Kidney tubule cell (primary cell): Measurements from ENCODE around the gene SLC35E1.
"Not testable (repeated sequence)": the region's sequence is repeated elsewhere in the genome, so short reads cannot be mapped to it uniquely, and the experiment has no call there.

Source experiments
- DNase-seq: peaks from one replicate; pipeline ENCODE4 v3.0.0-alpha.2; 2018; ENCODE audit warnings: low spot score

Gene SLC35E1

DNA sequence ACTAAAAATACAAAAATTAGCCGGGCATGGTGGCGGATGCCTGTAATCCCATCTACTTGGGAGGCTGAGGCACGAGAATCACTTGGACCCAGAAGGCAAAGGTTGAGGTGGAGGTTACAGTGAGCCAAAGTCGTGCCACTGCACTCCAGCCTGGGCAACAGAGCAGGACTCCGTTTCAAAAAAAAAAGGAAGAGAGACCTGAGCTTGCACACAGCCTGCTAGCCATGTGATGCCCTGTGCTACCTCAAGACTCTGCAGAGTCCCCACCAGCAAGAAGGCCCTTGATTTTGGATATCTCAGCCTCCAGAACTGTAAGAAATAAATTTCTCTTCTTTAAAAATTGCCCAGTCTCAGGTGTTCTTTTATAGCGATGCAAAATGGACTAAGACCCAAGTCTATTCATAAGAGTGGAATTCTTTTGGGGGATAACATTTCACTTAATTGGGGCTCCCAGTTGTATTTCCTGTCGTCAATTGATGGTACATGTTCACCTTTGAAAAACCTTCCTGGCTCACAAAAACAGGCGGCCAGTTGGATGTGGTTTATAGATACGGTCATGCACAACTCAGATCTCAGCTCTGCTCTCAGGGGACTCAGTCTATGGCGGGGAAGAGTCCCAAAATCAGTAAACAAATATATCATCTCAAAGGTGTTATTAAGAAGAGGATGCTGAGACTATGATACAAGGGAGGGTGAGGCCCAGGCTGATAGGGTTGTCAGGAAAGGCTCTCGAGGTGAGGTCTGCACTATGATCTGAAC, 27.6 kb downstream of the SLC35E1 start:
- DNase-seq: no peak

DNA sequence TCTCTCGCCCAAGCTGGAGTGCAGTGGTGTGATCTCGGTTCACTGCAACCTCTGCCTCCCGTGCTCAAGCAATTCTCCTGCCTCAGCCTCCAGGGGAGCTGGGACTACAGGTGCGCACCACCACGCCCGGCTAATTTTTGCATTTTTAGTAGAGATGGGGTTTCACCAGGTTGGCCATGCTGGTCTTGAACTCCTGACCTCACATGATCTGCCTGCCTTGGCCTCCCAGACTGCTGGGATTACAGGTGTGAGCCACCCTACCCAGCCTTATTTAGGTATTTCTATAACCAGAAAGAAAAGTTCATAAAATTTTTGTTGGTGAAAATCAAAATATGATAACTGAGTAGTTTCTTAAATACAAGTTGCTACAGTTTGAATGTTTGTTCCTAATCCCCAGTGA, 28.5 kb downstream of the SLC35E1 start:
- DNase-seq: not testable (repeated sequence)

DNA sequence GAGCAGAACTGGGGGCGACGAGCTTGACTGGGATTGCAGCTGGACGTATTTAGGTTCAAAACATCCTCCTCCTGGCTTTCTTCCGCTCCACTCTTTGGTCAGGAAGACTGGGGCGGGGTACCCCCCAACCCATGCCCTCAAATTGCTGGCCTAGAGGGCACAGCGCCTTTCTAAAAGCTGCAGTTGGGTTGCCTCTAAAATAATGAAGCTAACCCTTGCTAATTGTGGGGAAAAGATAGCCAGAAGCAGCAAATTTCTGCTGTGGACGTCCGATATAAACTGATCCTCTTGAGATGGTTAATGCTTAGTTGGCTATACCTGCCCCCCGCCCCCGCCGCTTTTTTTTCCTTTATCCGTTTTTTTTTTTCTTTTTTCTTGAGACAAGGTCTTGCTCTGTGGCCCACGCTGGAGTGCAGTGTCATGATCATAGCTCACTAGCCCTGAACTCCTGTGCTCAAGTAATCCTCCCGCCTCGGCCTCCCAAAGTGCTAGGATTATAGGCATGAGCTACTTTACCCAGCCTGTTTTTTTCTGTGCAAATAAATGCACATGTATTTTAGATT, 29.2 kb downstream of the SLC35E1 start:
- DNase-seq: peak; percentile 20

DNA sequence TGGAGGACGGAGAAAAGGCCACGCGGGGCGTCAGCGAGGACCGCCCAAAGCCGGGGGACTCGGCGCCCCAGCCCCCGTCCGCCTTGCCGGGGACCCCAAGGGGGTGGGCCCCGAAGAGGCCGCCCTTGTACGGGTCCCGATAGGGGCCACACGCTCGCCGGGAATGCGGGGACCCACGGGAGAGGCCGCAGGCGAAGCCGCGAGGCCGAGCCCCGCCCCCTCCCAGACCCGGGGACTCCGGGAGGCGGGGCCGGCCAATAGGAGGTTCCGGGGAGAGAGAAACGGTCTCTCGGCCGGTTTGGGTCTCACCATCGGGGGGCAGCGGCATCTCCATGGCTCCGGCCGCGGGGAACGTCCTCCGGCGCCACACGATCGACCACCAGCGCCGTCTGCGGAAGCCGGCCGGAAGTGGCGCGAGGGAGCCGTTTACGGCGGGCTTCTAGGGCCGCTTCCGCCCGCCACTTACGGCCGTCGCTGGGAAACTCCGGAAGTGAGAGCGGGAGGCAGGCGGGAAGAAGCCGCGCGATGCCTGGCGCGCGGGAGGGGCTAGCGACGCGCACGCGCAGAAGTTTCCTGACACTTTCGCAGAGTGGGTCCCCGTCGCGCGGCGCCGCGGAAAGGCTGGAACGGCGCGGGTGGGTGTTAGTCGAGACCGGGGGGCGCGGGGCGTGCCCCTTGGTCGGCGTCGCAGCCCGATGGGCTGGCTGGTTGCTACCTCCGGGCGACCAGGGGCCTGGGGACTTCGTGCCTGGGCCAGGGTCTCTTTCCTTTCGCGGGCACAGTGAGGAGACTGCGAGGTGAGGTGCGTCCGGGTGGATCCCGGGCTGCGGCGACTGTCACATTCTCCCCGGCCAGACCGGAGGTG, 29.9 kb downstream of the SLC35E1 start, which contains the start of gene CHERP:
TSS of gene CHERP (minus strand) at position 393 of the 865 bp plus-strand sequence. CDS start at position 334, 59 bp downstream.
- DNase-seq: peak; percentile 95

DNA sequence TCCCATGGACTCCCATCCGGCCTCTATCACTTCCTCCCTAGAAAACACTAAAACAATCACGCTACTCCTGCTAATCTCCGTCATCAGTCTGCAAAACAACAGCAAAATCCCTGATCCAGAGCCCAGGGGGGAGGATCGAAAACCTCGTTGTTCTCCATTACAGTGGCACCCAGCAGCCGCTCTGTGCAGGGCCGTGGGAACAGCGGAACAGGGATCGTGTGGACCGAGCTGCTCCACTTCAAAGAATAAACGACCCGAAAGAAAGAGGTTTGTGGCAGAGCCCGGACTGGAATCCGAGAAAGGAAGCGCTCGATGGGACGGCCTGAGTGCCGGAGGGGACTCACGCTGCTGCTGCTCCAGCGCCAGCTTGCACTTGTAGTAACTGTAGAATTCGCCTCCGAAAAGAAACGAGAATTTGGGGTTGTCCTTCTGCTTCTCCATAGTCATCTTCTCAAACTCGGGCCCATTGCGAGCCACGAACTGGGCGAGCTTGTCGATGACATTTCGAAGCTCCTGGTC, 30.6 kb downstream of the SLC35E1 start:
- DNase-seq: peak; percentile 24

DNA sequence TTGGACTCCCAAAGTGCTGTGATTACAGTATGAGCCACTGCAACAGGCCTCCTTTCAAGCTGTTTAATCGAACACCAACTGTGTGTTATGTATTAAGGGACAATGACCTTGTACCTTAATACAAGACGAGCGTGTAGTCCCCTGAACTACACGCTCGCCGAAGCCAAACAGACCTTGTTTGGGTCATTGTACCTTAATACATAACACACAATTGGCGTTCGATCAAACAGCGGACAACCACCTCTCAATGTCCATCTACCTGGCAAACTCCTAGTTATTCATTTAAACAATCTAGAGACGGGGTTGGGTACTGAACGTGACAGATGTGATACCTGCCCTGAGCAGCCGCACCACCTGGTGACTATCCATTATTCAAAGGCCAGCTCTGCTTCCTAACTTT, 31.3 kb downstream of the SLC35E1 start:
- DNase-seq: no peak

DNA sequence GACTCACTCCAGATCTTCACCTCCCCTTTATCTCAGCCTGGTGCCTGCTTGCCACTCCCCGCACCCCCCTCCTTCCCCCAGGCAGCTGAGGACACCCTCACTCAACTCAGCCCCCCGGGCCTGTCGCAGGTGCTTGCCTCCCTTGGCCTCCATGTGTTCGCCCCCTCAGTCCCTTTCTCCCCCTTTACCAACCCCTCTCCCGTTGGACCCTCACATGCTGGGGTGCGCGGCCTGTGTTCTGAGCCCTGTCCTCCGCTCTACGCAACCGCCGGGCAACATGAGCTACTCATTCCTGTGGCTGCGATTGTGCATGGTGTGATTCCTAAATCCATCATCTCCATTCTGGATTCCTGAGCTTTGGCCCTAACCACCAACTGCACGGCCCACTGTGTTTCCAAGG, 35.1 kb downstream of the SLC35E1 start:
- no peak for DNase-seq

DNA sequence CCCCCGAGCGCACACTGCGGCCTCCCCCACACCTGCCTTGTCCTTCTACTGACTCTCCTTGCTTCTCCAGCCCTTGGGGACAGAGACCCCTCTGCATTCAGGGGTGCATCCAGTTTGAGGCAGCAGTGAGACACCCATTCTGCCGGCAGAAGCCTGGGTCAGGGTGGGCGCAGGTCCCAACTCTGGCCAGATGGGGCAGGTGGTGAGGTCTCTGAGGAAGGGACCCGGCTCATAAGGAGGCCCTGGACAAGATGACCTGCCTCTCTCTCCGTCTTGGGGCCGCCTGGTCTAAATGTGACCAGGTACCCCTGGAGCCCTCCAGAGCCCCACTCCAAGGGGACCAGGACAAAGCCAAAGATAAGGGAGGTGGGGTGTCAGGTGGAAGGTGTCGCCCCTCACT, 36.1 kb downstream of the SLC35E1 start:
- DNase-seq: no peak

DNA sequence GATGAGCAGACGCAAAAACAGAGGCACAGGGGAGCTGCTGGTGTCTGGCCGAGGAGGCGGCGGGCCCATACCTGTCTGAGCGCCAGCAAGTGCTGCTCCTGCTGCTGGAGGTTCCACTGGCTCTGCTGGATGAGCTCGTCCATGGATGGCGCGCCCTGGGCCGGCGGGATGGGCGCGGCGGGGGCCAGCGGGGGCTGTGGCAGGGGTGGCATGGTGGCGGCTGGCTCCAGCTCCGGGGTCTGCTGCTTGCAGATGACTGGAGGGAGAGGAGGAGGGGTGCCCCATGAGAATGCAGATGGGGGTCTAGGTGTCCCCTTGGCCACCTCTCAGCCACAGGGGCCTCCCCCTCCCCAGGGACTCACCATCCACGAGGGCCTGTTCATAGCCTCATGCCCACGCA, 36.8 kb downstream of the SLC35E1 start:
- no peak for DNase-seq

DNA sequence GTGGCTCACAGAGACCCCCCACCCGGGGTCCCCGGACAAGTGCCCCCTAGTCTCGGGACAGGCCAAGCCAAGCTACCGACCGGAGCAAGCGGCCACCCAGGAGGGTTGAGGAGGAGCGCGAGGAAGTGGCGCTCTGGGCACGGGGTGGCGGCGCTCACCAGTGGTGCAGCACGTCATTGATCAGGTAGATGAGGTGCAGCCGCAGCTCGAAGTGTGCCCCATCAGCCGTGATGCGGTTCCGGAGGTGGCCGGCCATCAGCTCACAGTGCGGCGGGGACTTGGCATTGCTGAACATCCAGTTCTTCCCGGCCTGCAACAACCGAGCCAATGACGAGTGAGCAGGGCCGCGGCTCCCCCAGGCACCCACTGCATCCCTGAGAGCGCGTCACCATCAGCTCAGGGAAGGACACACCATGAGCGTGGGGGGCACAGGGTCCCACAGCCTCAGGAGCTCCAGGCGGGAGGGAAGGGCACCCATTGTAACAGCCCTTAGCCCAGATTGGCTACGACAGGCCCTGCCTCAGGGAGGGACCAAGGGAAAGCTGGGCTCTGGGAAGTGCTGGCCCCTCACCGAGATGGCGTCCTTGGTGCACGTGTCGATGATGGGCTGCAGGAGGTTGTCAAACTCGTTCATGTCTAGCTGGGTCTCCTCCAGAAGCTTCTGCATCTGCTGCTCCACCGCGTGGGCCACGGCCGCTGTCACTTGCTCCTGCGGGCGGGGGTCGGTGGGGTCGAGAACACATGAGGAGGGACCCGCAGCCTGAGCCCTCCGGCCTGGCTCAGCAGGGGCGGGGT, 39.6 kb downstream of the SLC35E1 start:
- no peak for DNase-seq

DNA sequence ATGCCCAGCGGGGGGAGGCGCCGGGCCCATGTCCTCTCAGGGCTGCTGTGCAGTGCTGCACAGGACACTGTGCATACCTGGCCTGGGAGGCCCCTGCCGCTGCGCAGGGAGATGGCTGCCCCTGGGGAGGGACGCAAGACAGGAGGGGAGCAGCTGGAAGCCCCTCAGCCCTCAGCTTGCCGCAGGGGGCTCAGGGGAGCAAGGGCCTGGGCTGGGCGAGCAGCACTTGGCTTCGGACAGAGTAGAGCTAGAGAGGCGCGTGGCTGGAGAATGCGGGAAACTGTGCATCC, 40.9 kb downstream of the SLC35E1 start:
- DNase-seq: no peak

DNA sequence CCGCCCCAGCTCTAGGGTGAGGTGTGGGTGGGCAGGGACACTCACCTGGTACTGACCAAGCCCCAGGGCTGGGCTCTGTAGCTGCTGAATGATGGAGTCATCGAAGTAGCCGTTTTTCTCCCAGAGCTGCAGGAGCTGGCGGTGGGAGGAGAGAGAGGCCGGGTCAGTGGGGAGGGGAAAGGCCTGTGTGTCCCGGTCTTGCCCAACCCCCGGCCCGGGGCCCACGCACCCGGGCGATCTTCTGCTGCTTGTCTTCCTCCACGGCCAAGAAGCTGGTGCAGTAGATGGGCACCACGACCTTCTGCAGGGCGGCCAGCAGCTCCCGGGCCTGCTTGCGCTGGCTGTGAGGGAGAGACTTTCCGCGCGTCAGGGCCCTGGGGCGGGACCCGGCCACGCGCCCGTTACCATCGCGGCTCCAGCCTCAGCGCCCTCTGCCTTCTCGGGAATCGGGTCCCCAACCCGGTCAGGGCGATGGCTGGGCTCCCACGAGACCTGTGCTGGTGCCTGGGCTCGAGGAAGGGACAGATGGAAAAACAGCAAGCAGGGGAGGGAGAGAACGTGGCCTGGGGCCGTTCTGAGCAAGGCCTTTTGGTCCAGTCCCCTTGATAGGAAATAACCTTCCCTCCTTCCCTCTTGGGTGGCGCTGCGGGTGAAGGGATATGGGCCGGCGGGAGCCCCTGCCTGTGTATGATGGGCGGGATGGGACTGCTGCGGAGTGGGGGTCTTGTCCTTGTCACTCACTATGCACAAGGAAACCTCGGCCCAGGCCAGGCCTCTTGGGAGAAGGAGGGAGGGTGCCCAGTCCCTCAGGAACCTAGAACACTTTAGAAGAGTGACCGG, 41.5 kb downstream of the SLC35E1 start:
- no peak for DNase-seq

DNA sequence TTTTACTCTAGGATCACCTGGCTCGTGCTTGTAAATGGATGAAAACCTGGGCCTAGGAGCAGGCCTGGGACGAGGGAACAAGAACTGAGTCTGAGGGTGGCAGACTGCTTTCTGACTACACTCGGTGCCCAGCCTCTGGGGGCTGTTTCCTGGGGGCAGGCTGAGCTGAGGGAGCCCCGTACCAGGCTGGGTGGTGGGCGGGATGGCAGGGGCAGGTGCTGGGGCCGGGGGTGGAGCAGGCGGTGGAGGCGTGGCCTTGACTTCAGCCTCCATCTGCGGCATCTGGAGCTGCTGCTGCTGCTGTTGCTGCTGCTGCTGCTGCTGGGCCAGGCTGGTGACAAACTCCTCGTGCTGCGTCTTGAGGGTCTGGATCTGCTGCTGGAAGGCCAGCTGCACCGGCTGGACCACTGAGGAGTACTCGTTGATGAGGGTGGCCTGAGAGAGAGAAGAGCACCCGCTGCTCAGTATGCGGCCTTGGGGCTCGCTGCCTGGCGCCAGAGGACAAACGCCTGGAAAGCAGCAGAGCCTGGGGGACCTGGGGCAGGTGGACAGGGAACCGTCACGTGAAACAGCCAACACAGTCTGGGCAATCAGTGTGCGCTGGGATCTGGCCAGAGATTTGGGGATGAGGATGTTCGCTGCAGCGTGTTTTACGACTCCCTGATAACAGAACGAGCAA, 42.6 kb downstream of the SLC35E1 start:
- no peak for DNase-seq

DNA sequence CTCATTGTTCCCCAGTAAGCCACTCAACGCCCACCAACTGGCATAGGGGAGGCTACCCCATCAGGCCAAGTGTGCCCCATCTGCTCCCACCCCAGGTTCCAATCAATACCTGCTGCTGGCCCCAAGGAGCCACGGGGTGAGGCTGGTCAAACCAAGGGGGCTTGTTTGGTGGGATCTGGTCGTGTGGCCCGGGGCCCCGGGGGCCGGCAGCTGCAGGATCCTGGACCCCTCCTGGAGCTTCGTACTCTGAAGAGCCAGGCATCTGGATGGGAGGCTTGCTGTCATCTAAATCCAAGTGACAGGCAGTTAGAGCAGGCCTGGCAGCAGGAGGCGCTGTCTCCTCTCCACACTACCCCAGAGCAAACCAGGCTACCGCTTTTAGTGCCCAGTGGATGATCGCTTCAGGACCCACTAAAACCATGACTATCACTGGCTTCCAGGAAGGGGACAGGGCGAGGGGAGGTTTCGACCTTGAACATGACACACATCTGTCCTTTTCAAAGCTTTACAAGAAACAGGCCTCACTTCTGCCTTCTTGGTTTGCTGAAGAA, 44.2 kb downstream of the SLC35E1 start:
- peak; percentile 7 for DNase-seq

DNA sequence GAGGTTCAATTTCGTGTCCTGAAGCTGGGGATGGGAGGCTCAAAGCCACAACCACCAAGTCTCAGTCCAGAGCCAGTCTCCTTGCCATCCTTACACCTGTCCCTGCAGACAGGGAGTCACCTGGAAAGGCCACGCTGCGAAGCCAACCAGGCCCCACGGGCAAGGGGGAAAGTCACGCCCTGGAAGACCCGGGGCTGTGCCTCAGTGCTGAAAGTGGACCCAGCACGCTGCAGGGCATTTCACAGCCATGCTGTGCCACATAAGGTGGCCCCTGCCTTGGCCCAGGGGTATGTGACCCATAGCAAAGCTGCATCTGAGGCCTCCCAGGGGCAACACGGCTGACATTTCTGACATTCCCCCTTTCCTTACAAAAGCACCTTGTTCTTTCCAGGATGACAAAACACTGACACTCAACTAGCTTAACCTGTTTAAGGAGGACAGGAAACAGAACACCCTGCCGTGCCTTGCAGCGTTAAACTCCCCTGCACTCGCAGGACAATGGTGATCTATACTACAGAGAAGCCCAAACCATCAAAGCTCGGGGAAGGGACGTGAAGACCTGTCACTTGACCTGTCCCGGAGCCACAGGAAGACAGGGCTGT, 44.8 kb downstream of the SLC35E1 start:
- DNase-seq: no peak

DNA sequence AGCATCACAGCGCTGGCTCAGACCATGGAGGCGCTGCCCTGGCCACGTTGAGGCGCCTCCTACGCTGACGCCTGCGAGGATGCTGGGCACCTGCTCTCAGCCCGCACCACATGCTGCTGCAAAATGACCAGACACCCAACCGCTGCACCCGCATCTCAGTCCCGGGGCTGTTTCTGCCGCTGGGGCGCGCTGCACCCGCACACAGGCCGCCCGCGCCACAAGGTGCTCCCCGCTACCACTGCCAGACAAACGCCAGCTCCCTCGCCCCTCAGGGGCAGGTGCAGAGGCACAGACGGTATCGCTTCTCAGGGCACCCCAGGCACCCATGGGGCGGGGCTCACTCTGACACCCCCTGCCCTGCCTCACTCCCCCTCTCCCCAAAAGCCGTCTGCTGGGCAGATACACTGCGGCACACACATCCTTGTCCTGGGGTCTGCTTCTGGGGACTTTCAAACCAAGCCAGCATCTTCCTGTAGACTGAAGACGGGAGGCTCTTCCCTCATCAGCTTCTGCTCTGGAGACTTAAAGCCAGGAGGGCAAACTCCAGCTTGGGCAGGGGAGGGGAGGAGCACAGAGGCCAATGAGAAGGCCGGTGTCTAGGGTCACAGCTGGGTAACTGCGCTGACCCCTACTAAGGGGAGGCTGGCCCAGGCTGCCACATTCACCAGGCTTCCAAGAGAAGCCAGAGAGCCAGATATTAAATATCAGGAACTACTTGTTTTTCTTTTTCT, 46.3 kb downstream of the SLC35E1 start:
- DNase-seq: no peak

DNA sequence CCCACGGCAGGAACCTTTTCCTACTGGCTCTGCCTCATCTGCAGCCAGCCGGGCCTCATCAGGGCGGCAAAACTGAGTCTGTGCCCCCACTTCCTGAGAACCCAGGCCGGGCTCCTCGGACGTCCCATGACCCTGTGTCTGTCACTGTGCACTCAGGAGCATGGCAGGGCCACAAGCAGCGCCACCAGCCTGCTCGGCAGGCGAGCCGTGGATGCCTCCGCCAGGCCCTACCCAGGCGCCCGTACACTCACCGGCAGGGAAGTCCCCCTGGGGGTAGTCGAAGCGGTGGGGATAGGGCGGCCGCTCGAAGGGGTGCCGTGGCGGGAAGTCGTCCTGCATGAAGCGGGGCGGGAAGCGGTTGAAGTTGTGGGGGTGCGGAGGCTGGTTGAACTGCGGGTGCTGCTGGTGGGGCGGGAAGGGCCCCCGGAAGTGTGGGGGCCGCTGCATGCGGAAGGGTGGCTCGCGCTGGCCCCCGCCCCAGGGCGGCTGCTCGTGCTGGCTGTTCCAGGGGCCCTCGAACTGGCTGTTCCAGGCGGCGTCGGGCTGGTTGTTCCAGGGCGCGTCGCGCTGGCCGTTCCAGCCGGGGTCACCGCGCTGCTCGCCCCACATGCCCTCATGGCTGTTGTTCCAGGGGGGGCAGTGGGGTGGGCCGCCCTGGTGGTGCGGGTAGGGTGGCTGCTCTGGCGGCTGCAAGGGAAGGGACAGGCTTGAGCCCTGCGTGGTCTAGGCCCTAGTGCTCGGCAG, 47.1 kb downstream of the SLC35E1 start:
- no peak for DNase-seq
